GM21717 (cell line): ENCODE measurements around the gene NTSR1.

Source experiments
- ATAC-seq: cut with Tn5 transposase; IDR thresholded peaks from one replicate; pipeline ENCODE4 v1.9.1; 2021; ENCODE audit warnings: mild to moderate bottlenecking, moderate library complexity; ENCODE audit not compliant: unreplicated experiment

The NTSR1 gene

DNA sequence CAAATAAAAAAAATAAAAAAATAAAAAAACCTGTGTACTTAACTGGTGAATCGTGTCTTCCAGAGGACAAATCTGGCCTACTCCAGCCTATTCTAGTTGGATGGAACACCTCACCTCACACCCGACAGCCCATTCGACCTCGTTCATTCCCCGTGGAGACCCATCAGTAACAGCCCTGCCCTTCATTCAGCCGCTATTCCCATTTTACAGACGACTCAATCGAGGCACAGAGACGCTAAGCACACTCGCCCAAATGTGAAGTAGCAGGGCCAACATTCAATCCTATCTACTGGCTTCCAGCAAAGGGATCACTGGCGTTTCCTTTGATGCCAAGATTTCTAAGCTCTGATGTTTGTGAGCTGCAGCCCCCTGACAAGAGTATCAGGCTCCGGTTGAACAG lies 1.8 kb upstream of the NTSR1 start:
- no peak for ATAC-seq

DNA sequence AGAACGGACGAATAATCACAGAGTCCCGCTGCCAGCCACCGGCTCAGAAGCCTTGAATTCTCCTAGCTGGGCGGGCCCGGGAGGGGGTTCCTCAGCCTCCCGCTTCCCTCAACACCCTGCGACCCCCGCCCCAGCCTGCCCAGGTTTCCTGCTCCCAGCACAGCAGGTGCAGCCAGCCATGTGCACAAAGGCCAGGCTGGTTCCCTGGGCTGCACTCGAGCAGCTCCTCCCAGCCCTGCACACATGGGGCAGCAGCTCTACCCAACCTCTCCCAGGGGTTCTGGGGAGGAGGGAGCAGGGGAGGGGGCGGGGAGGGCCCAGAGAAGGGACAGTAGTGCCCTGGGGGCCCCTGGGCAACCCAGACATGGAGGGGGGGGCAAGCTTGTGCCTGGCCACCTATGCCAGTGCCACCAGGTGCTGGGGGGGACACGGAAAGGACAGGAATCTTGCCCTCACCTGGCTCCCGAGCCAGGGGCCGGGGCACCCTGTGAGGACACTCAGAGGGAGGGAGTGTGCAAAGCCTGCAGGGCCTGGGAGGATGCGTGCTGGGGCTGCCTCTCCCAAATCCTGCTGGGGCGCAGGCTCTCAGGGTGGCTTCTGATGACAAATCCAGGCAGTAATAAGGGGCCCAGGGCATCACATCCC lies 1.2 kb upstream of the NTSR1 start:
- no peak for ATAC-seq

DNA sequence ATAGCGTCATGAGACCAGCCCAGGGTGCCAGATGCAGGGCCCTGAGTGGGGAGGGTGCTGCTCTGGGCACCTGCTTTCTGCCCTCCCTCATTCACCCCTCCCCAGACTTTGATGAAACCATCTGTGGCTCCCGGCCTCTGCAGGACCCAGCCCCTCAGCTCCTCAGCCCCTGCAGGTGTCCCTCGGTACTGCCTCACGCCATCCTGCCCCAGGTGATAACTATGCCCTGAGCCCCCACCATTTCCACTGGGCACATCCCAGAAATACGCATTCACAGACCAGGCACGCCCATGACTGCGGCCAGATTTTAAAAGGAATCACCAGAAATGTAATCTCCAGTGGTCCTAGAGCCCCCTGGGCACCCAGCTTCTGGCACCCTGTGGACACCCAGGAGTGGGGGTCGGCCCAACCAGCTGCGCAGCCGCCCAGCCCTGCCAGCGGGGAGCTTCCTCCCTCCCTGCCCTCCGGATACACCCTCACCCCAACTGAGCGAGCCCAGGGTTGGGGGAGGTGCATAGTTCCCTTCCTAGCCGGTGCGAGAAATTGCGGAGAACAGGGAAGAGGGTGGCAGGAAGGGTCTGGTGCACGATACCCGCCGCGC lies 615 bp upstream of the NTSR1 start:
- no peak for ATAC-seq

DNA sequence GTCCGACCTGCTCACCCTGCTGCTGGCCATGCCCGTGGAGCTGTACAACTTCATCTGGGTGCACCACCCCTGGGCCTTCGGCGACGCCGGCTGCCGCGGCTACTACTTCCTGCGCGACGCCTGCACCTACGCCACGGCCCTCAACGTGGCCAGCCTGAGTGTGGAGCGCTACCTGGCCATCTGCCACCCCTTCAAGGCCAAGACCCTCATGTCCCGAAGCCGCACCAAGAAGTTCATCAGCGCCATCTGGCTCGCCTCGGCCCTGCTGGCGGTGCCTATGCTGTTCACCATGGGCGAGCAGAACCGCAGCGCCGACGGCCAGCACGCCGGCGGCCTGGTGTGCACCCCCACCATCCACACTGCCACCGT lies 885 bp downstream of the NTSR1 start:
- ATAC-seq, result no peak

DNA sequence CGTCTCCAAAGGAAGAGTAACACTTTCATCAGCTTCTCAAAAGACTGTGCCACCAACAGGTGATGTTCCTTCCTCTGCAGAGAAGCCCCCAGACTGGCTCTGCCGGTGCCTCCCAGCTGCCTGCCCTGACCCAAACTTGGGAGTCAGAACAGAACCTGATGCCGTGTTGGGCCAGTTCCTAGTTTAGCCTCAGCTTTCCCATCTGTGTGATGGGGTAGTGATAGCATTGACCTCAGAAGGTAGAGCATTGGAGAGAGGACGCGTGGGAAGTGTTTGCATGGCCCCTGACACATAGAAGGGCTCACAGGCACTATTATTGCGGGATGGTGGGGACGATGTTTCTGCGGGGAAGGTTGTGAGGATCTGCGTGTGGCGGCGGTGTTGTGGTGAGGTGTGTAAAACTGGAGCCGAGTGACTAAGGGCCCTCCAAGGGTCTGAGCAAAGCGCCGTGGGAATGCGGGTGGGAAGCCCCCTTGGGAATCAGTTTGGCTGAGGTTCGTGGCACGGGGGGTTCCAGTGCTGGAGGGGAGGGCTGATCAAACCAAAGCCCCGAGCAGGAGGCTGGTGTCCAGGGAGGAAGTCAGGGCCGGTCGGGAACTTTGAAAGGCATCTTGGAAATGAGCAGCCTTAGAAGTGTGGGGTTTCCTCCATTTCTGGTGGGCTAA lies 1.7 kb downstream of the NTSR1 start:
- no peak for ATAC-seq

DNA sequence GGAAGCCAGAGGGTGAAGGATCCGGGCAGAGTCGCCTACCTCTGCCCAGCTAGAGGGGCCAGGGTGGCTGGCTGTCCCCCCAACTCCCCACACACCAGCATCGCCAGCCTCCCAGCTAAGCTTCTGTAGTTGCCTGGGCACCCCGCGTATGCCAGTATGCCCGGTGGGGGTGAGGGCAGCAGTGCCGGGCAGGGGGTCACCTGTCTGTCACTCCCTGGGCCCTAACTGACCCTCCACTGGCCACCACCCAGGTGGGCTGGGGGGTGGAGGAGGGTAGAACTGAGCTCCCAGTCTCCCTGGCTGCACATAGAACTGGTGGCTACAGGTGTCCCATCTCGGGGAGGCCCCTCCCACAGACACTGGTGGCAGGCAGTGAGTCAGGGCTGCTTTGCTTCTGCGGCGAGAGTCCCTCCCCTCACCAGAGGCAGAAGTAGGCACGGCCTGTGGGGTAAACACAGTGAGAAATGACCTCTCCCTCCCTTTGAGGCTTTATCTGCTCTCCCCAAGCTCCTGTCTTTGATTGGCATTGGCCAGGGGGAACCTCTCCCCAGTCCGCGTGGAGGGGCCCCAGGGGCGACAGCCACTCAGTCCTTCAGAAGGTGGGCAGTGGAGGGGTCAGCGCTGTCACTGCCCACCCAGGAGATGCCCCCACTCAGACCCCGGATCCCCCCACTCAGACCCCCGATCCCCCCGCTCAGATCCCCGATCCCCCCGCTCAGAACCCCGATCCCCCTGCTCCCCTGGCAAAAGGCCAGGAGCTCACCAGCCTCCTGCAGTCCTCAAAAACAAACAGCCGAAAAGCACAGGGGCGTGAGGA lies 2.5 kb downstream of the NTSR1 start:
- no peak for ATAC-seq

DNA sequence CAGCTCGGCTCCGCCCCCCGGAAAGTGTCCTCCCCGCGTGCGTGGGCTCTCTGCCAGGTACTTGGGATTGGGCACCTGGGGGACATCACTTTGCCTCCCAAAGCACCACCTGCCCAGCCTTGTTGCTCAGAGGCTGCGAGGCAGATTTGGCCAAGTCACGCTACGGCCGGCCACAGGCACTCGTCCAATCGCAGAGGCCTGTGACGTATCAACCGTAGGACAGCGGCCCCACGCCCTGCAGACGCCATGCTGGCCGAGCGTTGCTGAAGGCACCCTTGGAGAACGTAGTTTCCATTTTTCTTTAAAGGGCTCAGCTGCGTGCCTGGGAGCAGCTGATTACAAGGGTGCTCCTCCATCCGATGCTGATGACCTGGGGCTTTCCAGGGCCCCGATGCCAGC lies 3.1 kb downstream of the NTSR1 start:
- no peak for ATAC-seq

DNA sequence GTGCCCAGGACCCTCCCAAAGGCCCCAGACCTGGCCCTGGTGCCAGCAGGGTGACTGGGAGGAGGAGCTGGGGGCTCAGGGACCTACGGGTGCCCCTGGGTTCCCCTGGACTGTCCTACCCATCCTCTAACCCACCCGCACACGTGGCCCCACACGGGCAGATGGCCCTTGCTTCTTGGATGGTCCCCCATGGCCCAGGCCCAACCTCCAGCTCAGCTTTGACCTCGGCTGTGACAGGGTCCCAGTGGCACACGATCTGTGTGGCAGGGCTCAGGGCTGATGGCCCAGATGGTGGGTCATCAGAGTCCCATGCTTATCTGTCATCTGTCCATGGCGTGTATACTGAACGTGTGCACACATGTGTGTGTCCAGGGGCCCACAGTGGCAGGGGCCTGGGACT lies 4.0 kb downstream of the NTSR1 start:
- ATAC-seq, result no peak

DNA sequence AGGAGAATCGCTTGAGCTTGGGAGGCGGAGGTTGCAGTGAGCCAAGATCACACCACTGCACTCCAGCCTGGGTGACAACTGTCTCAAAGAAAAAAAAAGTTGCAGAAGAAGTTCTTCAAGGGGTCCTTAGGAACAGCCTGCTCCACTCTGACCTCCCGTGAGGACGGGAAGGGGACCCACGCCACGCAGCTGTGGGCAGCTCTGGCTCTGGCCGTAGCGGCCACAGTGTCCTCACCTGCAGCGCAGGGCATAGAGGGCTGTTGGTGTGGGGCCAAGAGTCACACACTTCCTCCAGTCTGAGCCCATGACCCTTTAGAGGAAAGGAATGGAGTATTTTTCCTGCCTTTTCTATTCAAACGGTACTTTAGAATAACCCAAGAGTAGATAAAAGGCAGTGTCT lies 5.4 kb downstream of the NTSR1 start:
- ATAC-seq, result no peak

DNA sequence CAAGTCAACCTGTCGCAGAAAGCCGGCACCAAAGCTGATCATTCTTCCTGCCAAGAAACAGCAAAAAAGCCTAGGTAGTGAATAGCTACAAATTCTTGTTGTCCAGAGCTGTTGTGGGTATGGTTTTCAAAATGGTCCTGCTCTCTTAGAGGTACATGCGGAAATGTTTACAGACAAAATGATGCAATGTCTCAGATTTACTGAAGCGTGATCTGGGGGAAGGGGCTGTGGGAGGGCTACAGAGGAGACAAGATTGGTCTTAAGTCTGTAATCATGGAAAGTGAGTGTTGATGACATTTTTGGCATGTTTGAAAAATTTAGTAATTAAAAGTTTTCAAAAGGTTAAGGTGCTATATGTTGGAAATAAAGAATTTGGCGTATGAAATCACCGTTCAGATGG lies 6.2 kb downstream of the NTSR1 start:
- no peak for ATAC-seq

DNA sequence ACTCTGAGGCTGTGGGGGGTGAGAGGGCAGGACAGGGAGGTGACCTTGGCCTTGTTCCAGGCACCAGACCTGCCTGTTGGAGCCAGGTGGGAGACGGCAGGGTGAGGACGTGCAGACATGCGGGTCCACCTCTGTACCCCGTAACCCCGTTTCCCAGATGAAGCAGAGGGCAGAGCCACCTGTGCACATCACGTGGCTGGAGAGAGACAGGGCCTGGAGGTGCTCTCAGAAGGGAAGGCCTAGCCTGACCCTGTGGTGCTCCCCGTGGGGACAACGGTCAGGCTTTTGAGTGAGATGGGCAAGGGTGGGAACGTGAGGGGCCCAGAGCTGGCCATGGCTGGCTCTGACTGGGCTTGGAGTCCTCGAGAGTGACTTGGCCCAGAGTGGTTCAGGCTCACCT lies 6.6 kb downstream of the NTSR1 start:
- no peak for ATAC-seq

DNA sequence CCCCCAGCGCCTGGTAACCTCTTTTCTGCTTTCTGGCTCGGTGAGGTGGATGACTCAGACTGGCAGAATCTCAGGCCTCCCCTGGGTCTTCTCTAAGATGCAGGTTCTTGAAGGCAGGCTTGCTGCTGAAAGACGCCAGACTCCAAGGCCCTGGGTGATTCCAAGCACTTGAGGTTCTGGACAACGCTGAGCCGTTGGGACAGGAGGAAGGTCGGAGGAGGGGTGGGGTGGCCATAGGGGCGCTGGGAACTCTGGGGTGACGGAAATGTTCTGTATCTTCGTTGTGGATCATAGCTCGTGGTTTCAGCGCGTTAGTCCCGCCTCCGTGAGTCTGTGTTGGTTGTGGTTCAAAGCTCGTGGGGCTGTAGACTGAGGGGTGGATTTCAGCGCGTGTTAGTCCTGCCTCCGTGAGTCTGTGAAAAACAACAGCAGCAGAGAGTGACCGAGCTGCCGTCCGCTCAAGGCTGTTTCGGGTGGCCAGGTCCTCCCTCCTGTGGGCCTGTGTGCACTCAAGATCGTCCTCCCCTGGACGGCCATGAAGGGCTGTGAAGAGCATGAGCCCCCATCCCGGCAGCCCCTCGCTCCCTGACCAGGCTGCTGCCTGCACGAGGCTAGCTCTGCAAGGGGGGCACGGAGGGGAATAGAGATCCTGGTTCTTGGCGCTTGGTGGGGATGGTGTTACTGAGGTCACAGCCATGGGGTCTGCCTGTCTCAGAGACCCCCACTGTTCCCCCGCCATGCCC lies 7.7 kb downstream of the NTSR1 start:
- no peak for ATAC-seq

DNA sequence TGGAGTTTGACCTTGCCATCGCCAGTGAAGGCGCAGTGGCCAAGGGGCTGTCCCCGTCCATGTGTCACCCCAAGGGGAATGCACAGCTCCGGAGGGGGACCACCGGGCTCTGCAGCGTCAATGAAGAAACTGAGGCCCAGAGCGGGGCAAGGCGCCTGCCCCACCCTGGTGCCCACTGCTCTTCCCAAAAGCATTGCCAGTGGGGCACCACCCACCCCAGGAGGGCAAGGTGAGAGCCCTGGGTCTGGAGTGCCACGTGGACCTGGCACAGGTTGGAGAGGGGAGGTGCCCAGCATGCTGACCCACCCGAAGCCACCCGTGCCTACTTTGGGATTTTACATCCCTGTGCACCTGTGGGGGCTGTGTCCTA lies 8.3 kb downstream of the NTSR1 start:
- ATAC-seq, result no peak

DNA sequence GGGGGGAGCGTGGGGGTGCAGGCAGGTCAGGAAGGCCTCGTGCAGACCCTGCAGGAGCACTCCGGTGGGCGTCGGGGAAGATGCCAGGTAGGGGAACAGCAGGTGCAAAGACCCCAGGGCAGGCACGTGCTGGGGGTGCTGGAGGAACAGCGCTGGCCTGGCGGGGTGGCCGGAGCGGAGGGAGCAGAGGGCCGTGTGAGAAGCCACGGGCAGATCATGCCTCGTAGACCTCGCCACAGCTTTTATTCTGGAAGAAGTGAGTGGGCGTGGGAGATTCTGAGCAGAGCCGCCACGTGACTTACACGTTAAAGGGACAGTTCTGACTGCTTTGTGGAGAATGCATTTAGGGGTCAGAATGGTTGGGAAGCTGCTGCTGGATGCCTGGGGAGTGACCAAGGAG lies 9.3 kb downstream of the NTSR1 start:
- ATAC-seq, result no peak

DNA sequence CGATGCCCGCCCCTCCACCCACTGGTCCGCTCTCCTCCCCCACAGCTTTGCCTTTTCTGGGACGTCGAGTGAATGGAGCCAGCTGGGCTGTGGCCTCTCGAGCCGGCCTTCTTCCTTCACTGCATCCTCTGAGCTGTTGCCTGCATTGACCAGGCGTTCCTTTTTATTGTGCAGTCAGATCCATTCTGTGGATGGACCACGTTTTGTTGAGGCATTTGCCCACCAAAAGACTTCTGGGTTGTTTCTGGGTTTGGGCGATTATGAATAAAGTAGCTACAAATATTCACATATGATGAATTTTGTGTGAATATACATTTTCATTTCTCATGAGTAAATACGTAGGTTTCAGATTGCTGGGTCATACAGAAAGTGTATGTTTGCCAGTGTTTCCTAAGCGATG lies 9.9 kb downstream of the NTSR1 start:
- no peak for ATAC-seq

DNA sequence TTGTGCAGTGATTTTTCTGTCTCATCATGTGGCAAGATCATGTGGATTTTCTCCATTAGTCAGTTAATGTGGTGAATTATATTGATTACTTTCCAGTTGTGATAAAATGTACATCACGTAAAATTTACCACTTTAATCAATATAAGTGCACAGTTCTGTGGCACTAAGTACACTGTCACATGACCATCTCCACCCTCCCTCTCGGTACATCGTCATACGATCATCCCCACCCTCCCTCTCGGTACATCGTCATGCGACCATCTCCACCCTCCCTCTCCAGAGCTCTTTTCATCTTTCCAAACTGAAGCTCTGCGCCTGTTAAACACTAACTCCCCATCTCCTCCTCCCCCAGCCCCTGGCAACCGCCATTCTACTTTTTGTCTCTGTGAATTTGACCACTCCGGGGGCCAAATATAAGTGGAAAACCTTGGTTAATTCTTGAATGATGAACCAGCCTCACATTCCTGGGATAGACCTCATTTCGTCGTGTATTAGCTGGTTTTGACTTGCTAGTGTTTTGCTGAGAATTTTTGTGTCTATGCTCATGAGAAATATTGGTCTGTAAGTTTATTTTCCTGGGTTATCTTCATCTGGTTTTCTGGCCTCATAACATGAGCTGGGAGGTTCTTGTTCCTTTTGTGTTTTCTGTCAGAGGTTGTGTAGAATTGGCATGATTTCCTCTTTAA lies 10.8 kb downstream of the NTSR1 start:
- no peak for ATAC-seq

DNA sequence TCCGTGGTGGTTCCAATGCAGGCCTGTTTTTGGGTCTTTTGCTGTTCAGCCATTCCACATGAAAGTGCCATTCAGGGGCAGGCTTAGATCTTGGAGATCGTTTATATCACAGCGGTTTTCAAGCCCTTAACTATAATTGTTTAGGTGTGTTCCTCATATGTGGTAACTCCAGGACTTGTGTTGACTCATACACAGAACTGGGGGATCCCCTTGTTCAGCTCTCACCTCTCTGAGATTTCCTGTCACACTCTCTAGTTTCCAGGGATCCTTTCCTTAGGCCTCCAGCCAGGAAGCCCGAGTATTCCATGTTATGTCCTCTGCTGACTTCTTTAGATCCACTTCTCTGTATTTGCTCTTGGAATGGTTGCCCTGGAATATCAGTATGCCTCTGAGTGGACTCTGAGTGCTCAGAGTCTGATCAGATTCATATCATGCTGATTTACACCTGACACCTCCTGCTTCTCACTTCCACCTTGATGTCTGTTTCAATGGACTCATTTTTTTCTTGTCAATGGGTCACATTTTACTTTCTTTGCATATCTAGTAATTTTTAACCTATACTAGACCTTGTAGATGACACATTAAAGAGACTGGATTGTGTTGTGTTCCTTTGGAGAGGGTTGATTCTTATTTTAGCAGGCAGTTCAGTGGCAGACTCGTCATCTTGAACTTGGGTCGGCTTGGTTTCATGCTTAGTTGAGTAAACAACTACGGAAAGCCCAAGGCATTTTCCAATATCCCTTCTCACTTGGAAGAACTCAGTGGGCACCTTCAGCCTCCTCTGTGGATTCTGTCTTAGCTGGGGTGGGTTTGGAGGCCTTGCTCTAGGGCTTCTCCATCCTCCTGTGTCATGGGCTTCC lies 13.1 kb downstream of the NTSR1 start:
- ATAC-seq, result no peak

DNA sequence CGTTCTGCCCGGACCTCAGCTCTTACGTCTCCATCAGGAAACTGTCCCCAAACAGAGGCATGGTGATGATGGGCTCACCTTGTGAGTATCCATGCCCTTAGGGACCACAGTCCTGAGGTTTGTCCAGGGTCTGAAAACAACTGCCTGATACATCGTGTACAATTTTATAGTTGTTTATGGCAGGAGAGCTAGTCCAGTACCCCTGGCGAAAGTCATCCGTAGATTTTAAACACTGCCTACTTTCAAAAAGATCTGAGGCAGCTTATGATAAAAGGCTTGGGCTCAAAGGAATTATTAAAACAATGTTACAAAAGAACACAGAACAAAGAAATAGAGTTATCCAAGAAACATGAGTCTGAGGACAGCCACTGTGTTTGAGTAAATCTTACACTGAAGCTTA lies 14.0 kb downstream of the NTSR1 start:
- ATAC-seq, result no peak

DNA sequence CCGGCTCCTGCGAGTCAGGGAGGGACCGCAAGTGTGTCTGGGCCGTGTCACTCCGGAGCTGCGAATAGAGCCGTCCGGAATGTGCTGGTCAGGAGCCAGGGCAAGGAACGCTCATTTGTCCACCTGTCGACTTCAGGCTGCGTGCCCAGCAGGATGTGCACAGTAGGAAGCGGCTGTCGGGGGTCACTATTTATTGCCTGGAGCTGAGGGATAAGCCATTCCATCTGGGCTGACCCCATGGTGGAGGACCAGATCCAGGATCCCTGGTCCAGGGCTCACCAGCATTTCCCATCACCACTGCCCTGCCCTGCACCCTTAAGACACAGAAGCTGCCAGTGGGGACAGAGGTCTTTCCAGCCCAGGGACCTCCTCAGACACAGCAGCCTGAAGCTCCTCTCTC lies 14.7 kb downstream of the NTSR1 start:
- no peak for ATAC-seq
